ENCODE measurements around the gene TBCE. TPM values are rescaled to one million over a fixed set of nuclear protein-coding genes. Genes with fewer than 3 reads are reported as not detected.
"Not testable (repeated sequence)": the region's sequence is repeated elsewhere in the genome, so short reads cannot be mapped to it uniquely, and the experiment has no call there.

The TBCE gene
- total RNA-seq, 1 experiment from 2014 or later = 41.0 TPM

- no peaks in the 10 kb centered on the region for H3K4me1 ChIP-seq (ENCODE audit: insufficient read depth, low read length)
- H3K27ac ChIP-seq (ENCODE audit: low read length) = no peak overlapping the region
- no peaks in the 10 kb centered on the region for H3K36me3 ChIP-seq (ENCODE audit: low read depth, low read length)
- no peaks in the 10 kb centered on the region for H3K79me2 ChIP-seq (ENCODE audit: low read length)
- CTCF ChIA-PET = no interaction called here
- H3K4me2 ChIP-seq (ENCODE audit: low read length) = no peak overlapping the region
- BruUV-seq (replicated peaks) = no TSS peak
- no peaks in the 10 kb centered on the region for H3K9me2 ChIP-seq (replicated peaks; ENCODE audit: low read length)
- DNase-seq (no peak), ATAC-seq (no peak)
- intact Hi-C loops (cut with micrococcal nuclease) = no loop called here
- TF ChIP-seq EZH2phosphoT487 (IDR thresholded peaks at IDR 0.05; ENCODE audit: borderline replicate concordance, low read length) = no peak
- TF ChIP-seq EZH2 (IDR thresholded peaks at IDR 0.05; ENCODE audit: low read length, unreplicated experiment) = no peak
- TF ChIP-seq, protein P1, sequence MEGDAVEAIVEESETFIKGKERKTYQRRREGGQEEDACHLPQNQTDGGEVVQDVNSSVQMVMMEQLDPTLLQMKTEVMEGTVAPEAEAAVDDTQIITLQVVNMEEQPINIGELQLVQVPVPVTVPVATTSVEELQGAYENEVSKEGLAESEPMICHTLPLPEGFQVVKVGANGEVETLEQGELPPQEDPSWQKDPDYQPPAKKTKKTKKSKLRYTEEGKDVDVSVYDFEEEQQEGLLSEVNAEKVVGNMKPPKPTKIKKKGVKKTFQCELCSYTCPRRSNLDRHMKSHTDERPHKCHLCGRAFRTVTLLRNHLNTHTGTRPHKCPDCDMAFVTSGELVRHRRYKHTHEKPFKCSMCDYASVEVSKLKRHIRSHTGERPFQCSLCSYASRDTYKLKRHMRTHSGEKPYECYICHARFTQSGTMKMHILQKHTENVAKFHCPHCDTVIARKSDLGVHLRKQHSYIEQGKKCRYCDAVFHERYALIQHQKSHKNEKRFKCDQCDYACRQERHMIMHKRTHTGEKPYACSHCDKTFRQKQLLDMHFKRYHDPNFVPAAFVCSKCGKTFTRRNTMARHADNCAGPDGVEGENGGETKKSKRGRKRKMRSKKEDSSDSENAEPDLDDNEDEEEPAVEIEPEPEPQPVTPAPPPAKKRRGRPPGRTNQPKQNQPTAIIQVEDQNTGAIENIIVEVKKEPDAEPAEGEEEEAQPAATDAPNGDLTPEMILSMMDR (conservative IDR thresholded peaks at IDR 0.05; ENCODE audit: low read depth, low read length) = no peak
- H3K9me3 ChIP-seq (ENCODE audit: low read length) = no peaks in the 10 kb centered on the region
- no peak overlapping the region for H2AFZ ChIP-seq (ENCODE audit: low read length)
- POLR2A ChIA-PET (ENCODE audit: unreplicated experiment) = no interaction called here
- no peaks in the 10 kb centered on the region for H3F3A ChIP-seq (ENCODE audit: low read length, unreplicated experiment)
- no peaks in the 10 kb centered on the region for H3K27me3 ChIP-seq (ENCODE audit: low read length)
- H3K9ac ChIP-seq (ENCODE audit: low read length) = no peak overlapping the region
- no peak overlapping the region for H3K4me3 ChIP-seq (ENCODE audit: low read length)
- no peaks in the 10 kb centered on the region for H4K20me1 ChIP-seq (ENCODE audit: low read length)
These were observed 94.7 kb downstream of the TBCE start for GRCh38 chr1:235461954-235462353.

DNA sequence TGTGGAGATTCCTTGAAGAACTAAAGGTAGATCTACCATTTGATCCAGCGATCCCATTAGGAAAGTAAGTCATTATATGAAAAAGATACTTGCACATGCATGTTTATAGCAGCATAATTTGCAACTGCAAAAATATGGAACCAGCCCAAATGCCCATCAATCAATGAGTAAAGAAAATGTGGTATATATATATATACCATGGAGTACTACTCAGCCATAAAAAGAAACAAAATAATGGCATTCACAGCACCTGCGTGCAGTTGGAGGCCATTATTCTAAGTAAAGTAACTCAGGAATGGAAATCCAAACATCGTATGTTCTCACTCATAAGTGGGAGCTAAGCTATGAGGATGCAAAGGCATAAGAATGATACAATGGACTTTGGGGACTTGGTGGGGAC is 95.6 kb downstream of the TBCE start:
- H3K9me3 ChIP-seq (ENCODE audit: low read length); H3K27me3 ChIP-seq (ENCODE audit: low read length); H3K4me3 ChIP-seq (ENCODE audit: low read length); H3K27ac ChIP-seq (ENCODE audit: low read length); BruUV-seq (replicated peaks); intact Hi-C loops (cut with micrococcal nuclease); H4K20me1 ChIP-seq (ENCODE audit: low read length); CTCF ChIA-PET; DNase-seq; H3K36me3 ChIP-seq (ENCODE audit: low read depth, low read length); H2AFZ ChIP-seq (ENCODE audit: low read length); ATAC-seq; H3K9me2 ChIP-seq (replicated peaks; ENCODE audit: low read length); H3K4me1 ChIP-seq (ENCODE audit: insufficient read depth, low read length); H3K79me2 ChIP-seq (ENCODE audit: low read length); H3F3A ChIP-seq (ENCODE audit: low read length, unreplicated experiment); H3K9ac ChIP-seq (ENCODE audit: low read length); H3K4me2 ChIP-seq (ENCODE audit: low read length): not testable (repeated sequence)
- POLR2A ChIA-PET (ENCODE audit: unreplicated experiment) = interaction anchor here (0.6 kb wide), 1 partner anchor 42 kb away, joined by 3 read pairs; no protein-coding TSS in a partner anchor

- Histone ChIP-seq H3K4me1 (ENCODE audit: insufficient read depth, low read length) (peaks cover 9% of the 10 kb centered on the region), H3K36me3 (ENCODE audit: low read depth, low read length) (no peaks in the 10 kb centered on the region), H3K27me3 (ENCODE audit: low read length) (no peaks in the 10 kb centered on the region), H3K4me3 (ENCODE audit: low read length) (no peak overlapping the region), H3K9ac (ENCODE audit: low read length) (no peak overlapping the region), H3K4me2 (ENCODE audit: low read length) (no peak overlapping the region), H3K9me3 (ENCODE audit: low read length) (no peaks in the 10 kb centered on the region), H2AFZ (ENCODE audit: low read length) (no peak overlapping the region), H3K79me2 (ENCODE audit: low read length) (no peaks in the 10 kb centered on the region), H3K9me2 (replicated peaks; ENCODE audit: low read length) (no peaks in the 10 kb centered on the region), H4K20me1 (ENCODE audit: low read length) (no peaks in the 10 kb centered on the region), H3K27ac (ENCODE audit: low read length) (no peak overlapping the region), H3F3A (ENCODE audit: low read length, unreplicated experiment) (no peaks in the 10 kb centered on the region)
- TF ChIP-seq, protein P1 (conservative IDR thresholded peaks at IDR 0.05; ENCODE audit: low read depth, low read length) = no peak
- TF ChIP-seq EZH2phosphoT487 (IDR thresholded peaks at IDR 0.05; ENCODE audit: borderline replicate concordance, low read length) (no peak), EZH2 (IDR thresholded peaks at IDR 0.05; ENCODE audit: low read length, unreplicated experiment) (no peak)
- intact Hi-C loops (cut with micrococcal nuclease) = loop anchor here (5.0 kb wide), 1 partner anchor 37 kb away; the partner anchor contains the start of gene B3GALNT2
- no peak for DNase-seq
- CTCF ChIA-PET = no interaction called here
- ATAC-seq = no peak
- POLR2A ChIA-PET (ENCODE audit: unreplicated experiment) = no interaction called here
- BruUV-seq (replicated peaks) = no TSS peak
These were observed 97.8 kb downstream of the TBCE start for GRCh38 chr1:235465066-235465465.

All from PC-3 (cell line).